Hepatocyte (in vitro differentiated cells): ENCODE measurements around the gene KCNB1. TPM values are rescaled to one million over a fixed set of nuclear protein-coding genes. Genes with fewer than 3 reads are reported as not detected.

ENCODE experiments used
- DNase-seq: peaks from one replicate; pipeline ENCODE4 v3.0.0-alpha.2; 2016; ENCODE audit warnings: low spot score
- H2AFZ ChIP-seq: fragments of 200-600 bp; sonication (generic); 2 replicates; pipeline ENCODE4 v1.6.0; 2016; ENCODE audit warnings: antibody characterized with exemption, mild to moderate bottlenecking
- H3K27ac ChIP-seq: fragments of 200-600 bp; sonication (generic); 2 replicates; pipeline ENCODE4 v1.5.1; 2016; ENCODE audit warnings: mild to moderate bottlenecking
- H3K27me3 ChIP-seq: fragments of 200-600 bp; sonication (generic); 2 replicates; pipeline ENCODE4 v1.6.1; 2016
- H3K36me3 ChIP-seq: fragments of 200-600 bp; sonication (generic); replicated peaks from 2 replicates; pipeline ENCODE4 v1.5.1; 2016; ENCODE audit warnings: low read depth; ENCODE audit not compliant: insufficient read depth
- H3K4me1 ChIP-seq: fragments of 200-600 bp; sonication (generic); 2 replicates; pipeline ENCODE4 v1.5.1; 2016; ENCODE audit warnings: mild to moderate bottlenecking, moderate library complexity; ENCODE audit not compliant: insufficient read depth
- H3K4me2 ChIP-seq: fragments of 200-600 bp; sonication (generic); 2 replicates; pipeline ENCODE4 v1.6.0; 2016
- H3K4me3 ChIP-seq: fragments of 200-600 bp; sonication (generic); 2 replicates; pipeline ENCODE4 v1.5.1; 2016; ENCODE audit warnings: mild to moderate bottlenecking
- H3K79me2 ChIP-seq: fragments of 200-600 bp; sonication (generic); 2 replicates; pipeline ENCODE4 v1.6.0; 2017; ENCODE audit warnings: mild to moderate bottlenecking
- H3K9me2 ChIP-seq: fragments of 200-600 bp; sonication (generic); replicated peaks from 2 replicates; pipeline ENCODE4 v1.6.0; 2017; ENCODE audit warnings: mild to moderate bottlenecking; ENCODE audit not compliant: insufficient read depth
- H3K9me3 ChIP-seq: fragments of 200-600 bp; sonication (generic); 2 replicates; pipeline ENCODE4 v1.5.1; 2016; ENCODE audit warnings: low read depth, mild to moderate bottlenecking
- H4K20me1 ChIP-seq: fragments of 200-600 bp; sonication (generic); 2 replicates; pipeline ENCODE4 v1.6.0; 2016; ENCODE audit warnings: mild to moderate bottlenecking; ENCODE audit not compliant: insufficient read depth, poor library complexity, severe bottlenecking
- CTCF ChIP-seq: fragments of 200-600 bp; sonication (generic); IDR thresholded peaks from 2 replicates; pipeline ENCODE4 v1.5.1; 2016; ENCODE audit warnings: antibody characterized with exemption, mild to moderate bottlenecking; ENCODE audit not compliant: poor library complexity
- EZH2 ChIP-seq: fragments of 200-600 bp; sonication (generic); IDR thresholded peaks from 2 replicates; pipeline ENCODE4 v1.6.1; 2016; ENCODE audit warnings: antibody characterized with exemption, mild to moderate bottlenecking, borderline replicate concordance
- EZH2phosphoT487 ChIP-seq: fragments of 200-600 bp; sonication (generic); IDR thresholded peaks from one replicate; pipeline ENCODE4 v1.6.1; 2018; ENCODE audit warnings: antibody characterized with exemption, mild to moderate bottlenecking, low read depth, moderate library complexity; ENCODE audit not compliant: unreplicated experiment, severe bottlenecking
- WGBS: methylation state at CpG from one replicate; pipeline ENCODE4 v1.1.6; 2016; ENCODE audit warnings: low lambda C conversion rate; ENCODE audit errors: missing lambda C conversion rate; 5-methylcytosine and 5-hydroxymethylcytosine counted together
- polyA plus RNA-seq: library from polyadenylated mRNA; unstranded; fragments of >200 nt; fragmentation: Nextera tagmentation; extraction: Ambion mirVana; gene quantifications from 2 replicates; pipeline ENCODE4 v1.2.1, GENCODE V29; 2016
- total RNA-seq: library from RNA; depleted of rRNA; stranded (reverse); fragments of >200 nt; gene quantifications from 2 replicates; pipeline ENCODE4 v1.2.3, GENCODE V29; 2014

Gene KCNB1
- total and polyA plus RNA-seq, 2 experiments from 2014 or later = 0.37 to 1.5 TPM

DNA sequence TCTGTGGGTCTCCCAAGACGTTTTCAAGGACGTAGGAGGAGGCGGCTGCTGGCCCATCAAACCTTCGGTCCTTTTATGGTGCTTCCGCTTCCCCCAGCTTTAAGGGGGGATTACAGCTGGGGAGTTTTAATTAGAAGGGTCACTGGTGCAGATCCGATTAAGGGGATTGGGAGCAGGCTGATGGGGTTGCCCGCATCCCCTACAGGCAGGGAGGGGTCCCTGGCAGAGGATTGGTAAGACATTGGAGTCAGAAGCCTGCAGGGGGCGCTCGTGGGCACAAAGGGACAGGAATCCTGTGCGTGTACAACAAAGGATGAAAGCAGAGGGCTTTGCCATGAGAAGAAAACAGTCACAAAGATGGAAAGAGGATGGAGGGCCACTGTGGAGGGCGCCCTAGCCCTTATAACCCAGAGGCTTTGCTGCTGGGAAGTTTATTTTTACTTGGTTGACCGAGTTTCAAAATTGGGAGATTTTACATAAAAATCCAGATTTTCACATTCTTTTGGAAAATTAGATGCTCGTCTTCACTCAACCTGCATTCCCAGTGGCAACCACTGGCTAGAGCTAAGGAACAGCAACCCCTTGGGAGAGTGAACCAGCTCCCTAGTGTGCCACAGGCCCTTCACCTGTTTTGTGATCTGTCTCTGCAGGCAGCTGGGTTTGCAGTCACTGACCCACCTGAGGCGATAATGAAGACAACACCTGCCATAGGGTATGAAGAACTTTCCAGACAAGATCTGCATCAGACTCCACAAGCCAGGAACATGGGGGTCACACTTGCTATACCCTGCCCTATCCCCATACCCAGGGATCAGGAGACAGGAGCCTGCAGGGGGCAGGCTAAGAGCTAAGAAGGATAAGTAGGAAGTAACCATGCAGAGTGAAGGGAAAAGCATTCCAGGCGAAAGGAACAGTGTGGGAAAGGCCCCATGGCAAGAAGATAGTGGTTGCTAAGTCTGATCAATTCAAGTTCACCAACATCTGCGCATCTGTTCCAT lies 97.7 kb downstream of the KCNB1 start:
- Histone ChIP-seq H3K4me2 (no peak overlapping the region), H3K27ac (no peak overlapping the region), H4K20me1 (no peaks in the 10 kb centered on the region), H2AFZ (no peak overlapping the region), H3K4me3 (no peak overlapping the region), H3K79me2 (no peaks in the 10 kb centered on the region), H3K9me3 (no peaks in the 10 kb centered on the region), H3K27me3 (peaks cover under 1% of the 10 kb centered on the region), H3K36me3 (no peaks in the 10 kb centered on the region), H3K9me2 (no peaks in the 10 kb centered on the region), H3K4me1 (no peaks in the 10 kb centered on the region)
- 52% methylated on average over 16 of the region's 16 CpGs for WGBS
- no peak for TF ChIP-seq EZH2
- TF ChIP-seq CTCF = peak; percentile 66
- DNase-seq = peak; percentile 84

GRCh38 chr20:49381558-49382493 lies 100.6 kb downstream of the KCNB1 start:
- H3K9me2 ChIP-seq = no peaks in the 10 kb centered on the region
- H3K79me2 ChIP-seq = no peaks in the 10 kb centered on the region
- peak; percentile 18 for DNase-seq
- no peaks in the 10 kb centered on the region for H4K20me1 ChIP-seq
- no peak overlapping the region for H3K4me3 ChIP-seq
- H3K36me3 ChIP-seq = no peaks in the 10 kb centered on the region
- WGBS = 76% methylated on average over 14 of the region's 14 CpGs
- H2AFZ ChIP-seq = no peak overlapping the region
- H3K4me2 ChIP-seq = no peak overlapping the region
- TF ChIP-seq EZH2 = no peak
- no peak for TF ChIP-seq EZH2phosphoT487
- no peak for TF ChIP-seq CTCF
- no peaks in the 10 kb centered on the region for H3K9me3 ChIP-seq
- H3K27ac ChIP-seq = no peak overlapping the region
- H3K4me1 ChIP-seq = no peaks in the 10 kb centered on the region
- peaks cover 4% of the 10 kb centered on the region for H3K27me3 ChIP-seq

DNA sequence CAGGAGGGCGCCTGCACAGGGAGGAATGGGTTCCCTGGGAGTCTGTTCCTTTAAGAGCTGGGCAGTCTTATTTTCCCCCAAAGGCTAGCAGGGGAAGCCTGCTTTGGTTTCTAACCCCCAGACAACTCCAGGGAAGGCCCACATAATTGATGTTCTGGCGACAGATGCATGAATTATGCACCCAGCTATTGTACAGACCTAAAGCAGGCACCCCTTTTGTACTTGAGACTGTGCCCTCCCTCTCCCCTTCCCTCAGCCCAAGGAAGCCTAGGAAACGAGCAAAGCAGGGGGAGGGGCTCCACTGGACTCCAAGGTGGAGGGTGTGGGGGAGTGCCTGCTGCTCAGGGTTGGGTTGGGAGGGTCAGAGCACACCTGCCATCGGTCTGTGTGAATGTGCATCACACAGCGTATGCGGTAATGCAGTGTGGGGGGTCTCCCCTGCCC lies 102.1 kb downstream of the KCNB1 start:
- DNase-seq = no peak
- WGBS = 22% methylated on average over 3 of the region's 6 CpGs
- Histone ChIP-seq H3K27me3 (peaks cover 4% of the 10 kb centered on the region), H2AFZ (no peak overlapping the region), H3K79me2 (no peaks in the 10 kb centered on the region), H3K9me3 (no peaks in the 10 kb centered on the region), H4K20me1 (no peaks in the 10 kb centered on the region), H3K9me2 (no peaks in the 10 kb centered on the region), H3K4me1 (no peaks in the 10 kb centered on the region), H3K4me2 (no peak overlapping the region), H3K4me3 (no peak overlapping the region), H3K36me3 (no peaks in the 10 kb centered on the region), H3K27ac (no peak overlapping the region)
- TF ChIP-seq EZH2 = no peak
